ENCODE results near the gene AEBP1. TPM values are rescaled to one million over a fixed set of nuclear protein-coding genes. Genes with fewer than 3 reads are reported as not detected.

AEBP1 gene
- total and polyA plus RNA-seq, 2 experiments from 2014 or later = 94.1 to 96.0 TPM

- DNase-seq (ENCODE audit: low read depth in 1 of 2, low spot score in 1 of 2) = no peak
- peaks cover 6% of the 10 kb centered on the region for H3K4me1 ChIP-seq (ENCODE audit: low read depth)
- H3K9me3 ChIP-seq (ENCODE audit: low read depth) = no peaks in the 10 kb centered on the region
- no peaks in the 10 kb centered on the region for H3K27me3 ChIP-seq
- peak overlapping the region; percentile 18 for H3K27ac ChIP-seq
- H3K36me3 ChIP-seq = peaks cover 23% of the 10 kb centered on the region
- H3K4me3 ChIP-seq = no peak overlapping the region
- TF ChIP-seq CTCF (IDR thresholded peaks at IDR 0.05; ENCODE audit: low read depth, low read length) = no peak
Measured at GRCh38 chr7:44071726-44072363, 32.3 kb upstream of the AEBP1 start.

- H3K9me3 ChIP-seq (ENCODE audit: low read depth) = no peaks in the 10 kb centered on the region
- TF ChIP-seq CTCF (IDR thresholded peaks at IDR 0.05; ENCODE audit: low read depth, low read length) = peak; percentile 92
- H3K4me1 ChIP-seq (ENCODE audit: low read depth) = peaks cover 3% of the 10 kb centered on the region
- H3K27ac ChIP-seq = peak overlapping the region; percentile 64
- peaks cover 23% of the 10 kb centered on the region for H3K36me3 ChIP-seq
- no peaks in the 10 kb centered on the region for H3K27me3 ChIP-seq
- DNase-seq (ENCODE audit: low read depth in 1 of 2, low spot score in 1 of 2) = peak; percentile 85 to 89
- H3K4me3 ChIP-seq = no peak overlapping the region
Measured at GRCh38 chr7:44072364-44073231, 31.5 kb upstream of the AEBP1 start.

GRCh38 chr7:44073664-44074348 lies 30.3 kb upstream of the AEBP1 start:
- H3K9me3 ChIP-seq (ENCODE audit: low read depth) = no peaks in the 10 kb centered on the region
- H3K27me3 ChIP-seq = no peaks in the 10 kb centered on the region
- H3K4me1 ChIP-seq (ENCODE audit: low read depth) = peaks cover 3% of the 10 kb centered on the region
- H3K36me3 ChIP-seq = peaks cover 35% of the 10 kb centered on the region
- no peak for TF ChIP-seq CTCF (IDR thresholded peaks at IDR 0.05; ENCODE audit: low read depth, low read length)
- DNase-seq (ENCODE audit: low read depth in 1 of 2, low spot score in 1 of 2) = no peak
- no peak overlapping the region for H3K27ac ChIP-seq
- H3K4me3 ChIP-seq = no peak overlapping the region

GRCh38 chr7:44074349-44074695 lies 29.8 kb upstream of the AEBP1 start:
- no peaks in the 10 kb centered on the region for H3K27me3 ChIP-seq
- no peak overlapping the region for H3K4me3 ChIP-seq
- DNase-seq (ENCODE audit: low read depth in 1 of 2, low spot score in 1 of 2) = no peak
- no peak for TF ChIP-seq CTCF (IDR thresholded peaks at IDR 0.05; ENCODE audit: low read depth, low read length)
- H3K9me3 ChIP-seq (ENCODE audit: low read depth) = no peaks in the 10 kb centered on the region
- no peak overlapping the region for H3K27ac ChIP-seq
- H3K36me3 ChIP-seq = peaks cover 40% of the 10 kb centered on the region
- peaks cover 3% of the 10 kb centered on the region for H3K4me1 ChIP-seq (ENCODE audit: low read depth)

GRCh38 chr7:44075296-44076075 lies 28.7 kb upstream of the AEBP1 start:
- TF ChIP-seq CTCF (IDR thresholded peaks at IDR 0.05; ENCODE audit: low read depth, low read length) = no peak
- no peak overlapping the region for H3K27ac ChIP-seq
- peaks cover 46% of the 10 kb centered on the region for H3K36me3 ChIP-seq
- H3K9me3 ChIP-seq (ENCODE audit: low read depth) = no peaks in the 10 kb centered on the region
- no peak overlapping the region for H3K4me3 ChIP-seq
- H3K4me1 ChIP-seq (ENCODE audit: low read depth) = peaks cover 3% of the 10 kb centered on the region
- H3K27me3 ChIP-seq = no peaks in the 10 kb centered on the region
- DNase-seq (ENCODE audit: low read depth in 1 of 2, low spot score in 1 of 2) = no peak
